Measurements from ENCODE around the gene CCDC167. TPM values are rescaled to one million over a fixed set of nuclear protein-coding genes. Genes with fewer than 3 reads are reported as not detected.

The CCDC167 gene
- total RNA-seq, 1 donor from 2014 or later: 28.0 TPM

GRCh38 chr6:37480951-37481534 lies 18.6 kb downstream of the CCDC167 start:
- peak; percentile 39 for DNase-seq (ENCODE audit: low spot score)
- intact Hi-C loops (cut with DNase I): loop anchor here (5.0 kb wide), 3 partner anchors 86 to 211 kb away; no protein-coding TSS in a partner anchor

- intact Hi-C loops (cut with DNase I): loop anchor here (5.0 kb wide), 3 partner anchors 87 to 212 kb away; no protein-coding TSS in a partner anchor
- DNase-seq (ENCODE audit: low spot score): peak; percentile 56
Observed at GRCh38 chr6:37480118-37480736, 19.5 kb downstream of the CCDC167 start.

- intact Hi-C loops (cut with DNase I): no loop called here
- peak; percentile 59 for DNase-seq (ENCODE audit: low spot score)
Observed at GRCh38 chr6:37479266-37479854, 20.3 kb downstream of the CCDC167 start.

- intact Hi-C loops (cut with DNase I): no loop called here
- DNase-seq (ENCODE audit: low spot score): peak; percentile 66
Observed at GRCh38 chr6:37478827-37479226, 20.9 kb downstream of the CCDC167 start.

- peak; percentile 61 for DNase-seq (ENCODE audit: low spot score)
- intact Hi-C loops (cut with DNase I): no loop called here
Observed at GRCh38 chr6:37477656-37478435, 21.8 kb downstream of the CCDC167 start.

GRCh38 chr6:37477191-37477590 lies 22.5 kb downstream of the CCDC167 start:
- intact Hi-C loops (cut with DNase I): no loop called here
- peak; percentile 26 for DNase-seq (ENCODE audit: low spot score)

GRCh38 chr6:37474316-37474715 lies 25.4 kb downstream of the CCDC167 start:
- intact Hi-C loops (cut with DNase I): loop anchor here (5.0 kb wide), 1 partner anchor 42 kb away; the partner anchor contains the start of gene CMTR1
- DNase-seq (ENCODE audit: low spot score): peak; percentile 46

- intact Hi-C loops (cut with DNase I): loop anchor here (5.0 kb wide), 1 partner anchor 41 kb away; the partner anchor contains the start of gene CMTR1
- DNase-seq (ENCODE audit: low spot score): peak; percentile 80
Observed at GRCh38 chr6:37473364-37474095, 26.2 kb downstream of the CCDC167 start.

GRCh38 chr6:37467718-37468117 lies 32.0 kb downstream of the CCDC167 start:
- DNase-seq (ENCODE audit: low spot score): no peak

GRCh38 chr6:37463110-37463509 lies 36.6 kb downstream of the CCDC167 start:
- intact Hi-C loops (cut with DNase I): no loop called here
- no peak for DNase-seq (ENCODE audit: low spot score)

More at GRCh38 chr6:37467718-37468117, 32.0 kb downstream of the CCDC167 start:
- intact Hi-C loops (cut with DNase I): no loop called here

- intact Hi-C loops (cut with DNase I): no loop called here
- no peak for DNase-seq (ENCODE audit: low spot score)
Observed at GRCh38 chr6:37460805-37461204, 38.9 kb downstream of the CCDC167 start.

GRCh38 chr6:37459981-37460800 lies 39.5 kb downstream of the CCDC167 start:
- DNase-seq (ENCODE audit: low spot score): no peak
- intact Hi-C loops (cut with DNase I): no loop called here

- DNase-seq (ENCODE audit: low spot score): no peak
- intact Hi-C loops (cut with DNase I): no loop called here
Observed at GRCh38 chr6:37456816-37457560, 42.7 kb downstream of the CCDC167 start.

- intact Hi-C loops (cut with DNase I): no loop called here
- DNase-seq (ENCODE audit: low spot score): no peak
Observed at GRCh38 chr6:37456126-37456525, 43.6 kb downstream of the CCDC167 start.

GRCh38 chr6:37454420-37455140 lies 45.1 kb downstream of the CCDC167 start:
- intact Hi-C loops (cut with DNase I): no loop called here
- no peak for DNase-seq (ENCODE audit: low spot score)

GRCh38 chr6:37452522-37452921 lies 47.2 kb downstream of the CCDC167 start:
- no peak for DNase-seq (ENCODE audit: low spot score)
- intact Hi-C loops (cut with DNase I): no loop called here
